ENCODE measurements around the gene MRLN.

The MRLN gene

DNA sequence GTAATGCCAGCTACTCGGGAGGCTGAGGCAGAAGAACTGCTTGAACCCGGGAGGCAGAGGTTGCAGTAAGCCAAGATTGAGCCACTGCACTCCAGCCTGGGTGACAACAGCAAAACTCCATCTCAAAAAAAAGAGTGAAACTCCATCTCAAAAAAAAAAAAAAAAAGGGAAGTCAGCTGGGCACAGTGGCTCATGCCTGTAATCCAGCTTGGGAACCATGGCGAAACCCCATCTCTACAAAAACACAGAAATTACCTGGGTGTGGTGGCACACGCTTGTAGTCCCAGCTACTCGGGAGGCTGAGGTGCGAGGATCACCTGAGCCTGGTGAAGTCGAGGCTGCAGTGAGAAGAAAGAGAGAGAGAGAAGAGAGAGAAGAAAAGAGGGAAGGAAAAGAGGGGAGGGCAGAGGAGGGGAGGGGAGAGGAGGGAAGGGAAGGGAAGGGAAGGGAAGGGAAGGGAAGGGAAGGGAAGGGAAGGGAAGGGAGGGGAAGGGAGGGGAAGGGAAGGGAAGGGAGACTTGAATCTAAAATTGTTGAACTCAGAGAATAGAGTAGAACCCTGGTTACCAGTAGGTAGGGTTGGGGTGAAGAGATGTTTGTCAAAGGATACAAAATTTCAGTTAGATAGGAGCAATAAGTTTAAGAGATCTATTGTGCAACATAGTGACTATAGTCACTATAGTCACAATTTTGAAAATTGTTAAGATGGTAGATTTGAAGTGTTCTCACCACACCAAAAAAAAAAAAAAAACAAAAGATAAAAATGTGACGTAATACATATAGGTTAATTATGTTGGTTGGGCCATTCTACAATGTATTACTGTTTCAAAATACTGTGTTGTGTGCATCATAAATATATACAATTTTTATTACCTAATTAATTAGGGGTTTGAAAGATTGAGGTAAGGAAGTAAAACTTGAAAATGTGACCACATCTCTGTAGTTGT is 46.1 kb downstream of the MRLN start:
- in situ Hi-C loops (cut with HindIII; ENCODE audit: low sequenced_read_pairs): no loop called here

DNA sequence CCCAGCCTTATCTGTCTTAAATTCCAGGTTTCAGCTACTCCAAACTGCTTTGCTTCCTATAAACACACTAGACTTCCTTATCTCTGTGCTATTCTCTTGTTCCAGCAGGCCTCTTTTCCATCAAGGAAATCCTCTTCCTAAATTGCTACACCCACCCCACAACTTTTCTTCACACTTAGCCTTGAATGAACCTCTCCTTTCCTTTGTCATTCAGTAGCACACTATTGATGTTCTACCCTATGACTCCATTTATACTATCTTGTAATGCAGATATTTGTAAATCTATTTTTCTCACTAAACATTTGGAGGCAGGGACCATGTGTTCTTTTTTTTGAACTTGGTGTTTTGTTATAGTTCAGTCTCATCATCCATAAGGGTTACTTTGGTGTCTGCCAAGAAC is 47.3 kb downstream of the MRLN start:
- in situ Hi-C loops (cut with HindIII; ENCODE audit: low sequenced_read_pairs): no loop called here

DNA sequence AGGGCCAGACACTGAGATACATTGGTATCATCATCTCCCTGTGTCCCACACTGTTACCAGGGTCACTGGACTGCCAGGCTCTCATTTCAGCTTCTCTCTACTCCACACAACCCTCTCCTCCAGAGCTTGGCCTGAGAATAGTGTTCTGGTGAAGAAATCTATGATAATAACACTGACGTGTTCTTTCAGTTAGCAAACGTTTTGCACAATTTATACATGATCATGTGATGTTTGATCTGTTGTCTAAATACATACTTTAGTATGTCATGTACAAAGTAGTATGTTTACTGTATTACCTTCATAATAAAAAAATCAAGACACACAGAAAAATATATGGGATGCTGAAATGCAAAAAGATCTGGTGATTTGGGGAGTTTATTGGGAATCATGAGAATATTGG is 48.6 kb downstream of the MRLN start:
- in situ Hi-C loops (cut with HindIII; ENCODE audit: low sequenced_read_pairs): no loop called here

DNA sequence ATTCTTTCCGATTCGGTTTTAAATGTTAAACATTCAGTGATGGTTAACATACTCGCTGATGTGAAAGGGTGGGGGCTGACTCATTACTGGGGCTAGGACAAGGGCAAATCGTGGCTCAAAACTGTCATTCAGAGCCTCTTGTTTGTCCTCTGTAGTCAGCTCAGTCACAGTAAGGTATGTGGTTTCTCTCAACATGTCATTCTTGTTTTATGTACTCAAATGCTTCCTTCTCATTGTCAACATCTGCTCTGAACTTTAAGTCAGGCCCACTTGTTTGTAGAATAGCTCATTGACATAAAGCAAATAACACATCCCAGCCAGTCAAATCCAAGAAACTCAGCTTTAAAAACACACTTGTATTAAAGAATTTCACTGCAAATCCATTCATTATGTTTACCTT is 50.9 kb downstream of the MRLN start:
- in situ Hi-C loops (cut with HindIII; ENCODE audit: low sequenced_read_pairs): no loop called here

DNA sequence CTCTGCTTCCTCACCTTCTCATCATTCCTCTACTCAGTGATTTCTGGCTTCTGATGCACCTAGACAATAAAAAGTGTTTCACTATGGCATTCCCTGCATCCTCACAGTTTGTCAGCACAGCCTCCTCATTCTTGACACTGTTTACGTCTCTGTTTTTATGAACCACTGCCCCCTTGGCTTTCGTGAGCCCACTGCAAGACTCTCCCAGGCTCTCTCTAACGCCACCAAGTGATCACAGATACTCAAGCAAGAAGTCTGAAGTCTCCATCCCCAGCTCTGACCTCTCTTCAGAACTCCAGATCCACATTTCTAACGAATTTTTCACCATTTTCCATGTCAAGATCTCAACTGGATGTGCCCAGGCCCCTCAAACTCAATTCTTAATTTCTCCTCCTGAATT is 52.5 kb downstream of the MRLN start:
- in situ Hi-C loops (cut with HindIII; ENCODE audit: low sequenced_read_pairs): no loop called here

DNA sequence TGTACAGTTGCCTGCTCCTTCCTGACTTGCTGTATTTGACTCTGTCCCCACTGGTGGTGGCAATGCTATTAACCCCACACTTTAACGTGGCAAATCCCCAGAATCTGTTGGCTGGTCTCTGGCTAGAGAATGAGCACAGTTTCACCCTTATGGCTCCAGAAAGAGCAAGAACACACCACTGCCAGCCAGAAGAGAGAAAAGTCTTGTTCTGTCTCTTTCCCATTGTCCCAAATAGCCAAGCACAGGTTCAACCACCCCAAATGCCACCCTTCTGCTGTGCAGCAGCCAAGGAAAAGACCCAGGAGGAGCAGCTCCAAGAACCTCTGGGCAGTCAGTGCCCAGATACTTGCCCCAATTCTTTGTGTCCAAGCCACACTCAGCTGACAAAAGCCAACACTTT is 54.9 kb downstream of the MRLN start:
- in situ Hi-C loops (cut with HindIII; ENCODE audit: low sequenced_read_pairs): no loop called here

DNA sequence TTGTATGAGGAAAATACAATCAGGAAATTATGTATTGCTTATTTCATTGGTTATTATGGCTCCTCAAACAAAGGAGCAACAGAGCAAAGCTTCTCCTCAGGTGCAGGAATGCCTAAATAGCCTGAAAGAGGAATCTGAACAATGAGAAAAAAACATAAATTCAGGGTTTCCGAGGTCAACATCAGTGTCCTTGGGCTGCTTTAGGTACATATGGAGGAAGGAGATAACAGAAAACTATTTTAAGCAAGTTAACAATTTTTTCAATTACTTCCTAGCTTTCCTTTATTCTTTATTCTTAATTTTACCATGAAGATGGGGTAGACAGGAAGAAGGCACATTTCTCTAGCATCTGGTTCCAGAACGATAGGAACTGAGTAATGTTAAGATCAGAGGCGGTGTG is 57.6 kb downstream of the MRLN start:
- in situ Hi-C loops (cut with HindIII; ENCODE audit: low sequenced_read_pairs): no loop called here

DNA sequence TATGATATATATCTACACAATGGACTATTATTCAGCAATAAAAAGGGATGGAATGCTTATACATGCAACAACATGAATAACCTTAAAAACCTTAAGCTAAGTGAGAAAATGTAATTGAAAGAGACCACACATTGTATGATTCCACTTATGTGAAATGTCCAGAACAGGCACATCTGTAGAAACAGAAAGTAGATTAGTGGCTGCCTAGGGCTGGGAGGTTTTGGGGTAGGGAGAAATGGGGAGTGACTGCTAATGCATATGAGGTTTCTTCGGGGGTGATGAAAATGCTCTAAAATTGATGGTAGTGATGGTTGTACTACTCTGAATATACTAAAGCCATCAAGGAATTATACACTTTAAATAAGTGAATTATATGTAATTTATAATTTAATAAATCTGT is 58.3 kb downstream of the MRLN start:
- in situ Hi-C loops (cut with HindIII; ENCODE audit: low sequenced_read_pairs): loop anchor here (5.0 kb wide), 1 partner anchor 48 kb away; no protein-coding TSS in a partner anchor

DNA sequence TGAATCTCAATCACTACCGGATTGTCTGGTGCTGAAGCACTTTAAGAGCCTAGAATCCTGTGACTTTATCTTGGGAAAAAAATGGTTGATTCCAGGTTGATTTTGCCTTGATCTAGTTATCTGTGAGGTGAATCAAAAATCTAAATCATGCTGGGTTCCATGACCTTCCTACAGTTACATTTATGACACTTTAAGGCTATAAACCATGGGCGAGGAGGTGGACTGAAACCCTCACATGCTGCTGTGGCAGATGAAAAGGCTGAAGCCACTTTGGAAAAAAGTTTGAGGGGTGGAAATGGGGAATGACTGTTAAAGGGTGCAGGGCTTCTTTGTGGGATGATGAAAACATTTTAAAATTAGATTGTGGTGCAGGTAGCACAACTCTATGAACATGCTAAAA is 61.1 kb downstream of the MRLN start:
- in situ Hi-C loops (cut with HindIII; ENCODE audit: low sequenced_read_pairs): loop anchor here (5.0 kb wide), 1 partner anchor 45 kb away; no protein-coding TSS in a partner anchor

DNA sequence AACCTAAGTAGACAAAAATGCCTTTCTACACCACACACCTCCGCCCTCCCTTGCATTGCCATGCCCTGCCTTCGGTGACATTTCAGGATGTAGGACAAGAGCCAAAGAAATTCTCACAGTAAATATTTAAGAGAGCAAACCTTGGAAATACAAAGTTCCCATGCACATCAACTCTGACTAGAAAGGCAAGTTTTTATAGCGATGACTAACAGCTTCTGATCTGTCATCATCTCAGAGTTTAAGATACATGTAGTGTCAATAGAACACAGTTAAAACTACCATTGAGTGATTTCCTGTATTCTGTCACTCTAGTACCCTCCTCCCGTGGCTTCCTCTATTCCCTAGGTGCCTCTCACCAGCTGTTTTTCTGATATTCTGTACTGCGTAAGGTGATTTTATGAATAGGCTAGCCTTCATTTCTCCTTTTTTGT is 64.3 kb downstream of the MRLN start:
- in situ Hi-C loops (cut with HindIII; ENCODE audit: low sequenced_read_pairs): no loop called here

DNA sequence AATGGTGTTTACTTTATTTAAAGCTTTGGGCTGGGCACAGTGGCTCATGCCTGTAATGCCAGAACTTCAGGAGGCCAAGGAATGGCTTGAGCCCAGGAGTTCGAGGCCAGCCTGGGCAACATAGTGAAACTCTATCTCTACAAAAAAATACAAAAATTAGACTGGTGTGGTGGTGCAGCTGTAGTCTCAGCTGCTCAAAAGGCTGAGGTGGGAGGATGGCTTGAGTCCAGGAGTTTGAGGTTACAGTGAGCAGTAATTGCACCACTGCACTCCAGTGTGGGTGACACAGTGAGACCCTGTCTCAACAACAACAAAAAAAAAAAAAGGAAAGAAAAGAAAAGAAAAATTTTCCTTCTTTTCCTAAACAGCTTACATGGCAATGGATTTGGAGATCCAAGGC is 65.6 kb downstream of the MRLN start:
- in situ Hi-C loops (cut with HindIII; ENCODE audit: low sequenced_read_pairs): no loop called here

Measured in endothelial cell of hepatic sinusoid (primary cell).